ENCODE measurements around the gene ROS1. TPM values are rescaled to one million over a fixed set of nuclear protein-coding genes. Genes with fewer than 3 reads are reported as not detected.

ROS1 gene
- total RNA-seq, 1 donor from 2014 or later: not detected

DNA sequence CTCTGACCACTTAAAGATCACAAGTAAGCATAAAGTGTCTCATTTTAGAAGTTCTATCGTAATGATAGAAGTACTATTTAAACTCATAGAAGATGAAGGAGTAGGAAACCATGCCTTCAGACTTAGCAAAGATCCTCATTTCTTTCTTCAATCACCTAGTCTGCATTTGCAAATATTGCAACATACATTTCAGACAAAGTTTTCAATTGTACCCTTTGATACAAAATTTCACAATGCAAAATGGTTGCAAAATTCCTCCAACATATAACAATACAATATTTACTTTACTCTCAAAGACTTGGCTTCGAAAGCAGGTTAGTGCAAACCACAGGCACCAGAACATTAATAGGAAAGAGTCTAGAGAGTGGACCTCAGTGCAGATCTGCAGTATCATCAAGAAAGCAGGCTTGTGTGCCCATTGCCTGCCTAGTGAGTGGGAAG is 16.1 kb upstream of the ROS1 start:
- DNase-seq (ENCODE audit: low spot score): no peak

DNA sequence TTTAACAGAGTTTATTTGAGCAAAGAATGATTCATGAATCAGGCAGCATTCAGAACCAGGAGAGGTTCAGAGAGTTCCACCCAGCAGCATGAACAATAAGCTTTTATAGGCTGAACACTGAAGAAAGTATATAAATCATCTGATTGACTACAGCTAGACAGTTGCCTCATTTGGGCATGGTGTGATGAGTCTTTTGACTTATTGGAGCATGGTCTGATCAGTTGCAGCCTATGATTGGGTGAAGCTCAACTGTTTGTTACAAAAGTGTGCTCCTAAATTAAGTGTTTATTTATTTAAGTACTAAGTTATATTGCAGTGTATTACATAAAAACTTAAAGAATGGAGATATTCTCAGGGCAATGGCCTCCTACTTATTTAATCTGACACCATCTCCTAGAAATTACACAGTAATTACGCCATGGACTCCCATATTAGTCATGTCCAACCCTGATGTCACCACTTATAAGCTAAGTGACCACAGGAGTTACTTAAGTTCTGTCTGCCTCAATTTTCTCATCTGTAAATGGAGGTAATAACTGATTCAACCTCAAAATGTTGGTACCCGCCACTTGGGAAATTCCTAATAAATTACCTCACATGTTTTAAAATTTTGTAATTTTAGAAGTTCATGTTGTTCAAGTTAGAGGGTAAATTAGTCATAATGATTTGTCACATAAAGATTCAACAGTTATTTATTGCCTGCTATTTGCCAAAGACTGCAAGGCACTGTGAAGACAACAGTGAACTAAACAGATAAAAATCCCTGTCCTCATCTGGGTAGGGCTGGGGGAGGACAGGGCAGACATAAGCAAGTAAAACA is 15.2 kb upstream of the ROS1 start:
- DNase-seq (ENCODE audit: low spot score): no peak

DNA sequence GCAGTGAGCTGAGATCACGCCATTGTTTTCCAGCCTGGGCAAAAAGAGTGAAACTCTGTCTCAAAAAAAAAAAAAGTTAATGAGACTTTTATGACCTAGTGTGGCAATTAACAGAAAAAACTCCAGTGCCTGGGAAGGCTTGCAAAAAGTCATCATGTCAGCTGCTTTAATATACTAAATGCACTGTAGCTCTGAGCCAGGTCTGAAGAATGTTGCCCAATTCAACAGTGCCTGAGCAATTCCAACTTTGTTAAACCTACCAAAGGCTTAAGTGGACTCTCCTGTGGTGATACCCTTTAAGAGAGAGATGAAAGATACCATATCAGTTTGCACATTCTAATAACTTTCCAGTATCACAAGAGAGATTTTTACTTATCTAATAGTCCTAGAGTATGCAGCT is 6.5 kb upstream of the ROS1 start:
- DNase-seq (ENCODE audit: low spot score): no peak

DNA sequence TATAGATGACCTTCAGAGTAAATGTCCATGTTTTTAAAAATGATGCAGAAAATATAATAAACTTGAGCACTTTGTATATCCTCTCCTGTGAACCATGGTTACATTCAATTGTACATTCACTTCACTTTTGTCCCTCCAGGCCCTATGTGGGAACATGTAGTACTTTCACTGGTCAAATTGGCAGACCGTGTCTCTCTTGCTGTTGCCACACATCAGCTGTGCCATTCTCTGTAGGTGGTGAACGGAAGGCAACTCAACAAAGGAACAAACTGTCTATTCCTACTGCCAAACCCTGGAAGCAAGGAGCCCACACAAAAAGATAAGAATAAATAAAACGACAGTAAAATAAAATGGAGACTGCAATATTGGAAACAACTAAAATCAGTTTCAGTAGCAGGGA is 2.0 kb downstream of the ROS1 start:
- no peak for DNase-seq (ENCODE audit: low spot score)

DNA sequence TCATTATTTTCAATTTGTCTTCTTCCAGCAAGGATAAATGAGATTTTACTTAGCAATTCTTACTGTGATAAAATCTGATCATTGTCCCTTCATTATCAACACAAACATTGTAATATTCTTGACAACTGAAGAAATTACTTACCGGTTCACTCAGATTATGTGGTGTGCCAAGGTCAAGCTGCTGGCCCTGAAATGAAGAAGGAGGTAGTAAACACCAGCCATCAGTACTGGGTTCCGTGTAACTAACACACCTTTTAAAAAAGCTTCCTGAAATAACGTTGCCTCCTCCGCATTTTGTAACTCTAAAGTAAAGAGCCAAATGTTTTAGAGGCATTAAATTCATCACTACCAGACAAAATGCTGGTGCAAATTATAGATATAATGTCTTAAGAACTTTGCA is 7.4 kb downstream of the ROS1 start:
- no peak for DNase-seq (ENCODE audit: low spot score)

GRCh38 chr6:117417851-117418250 is 7.9 kb downstream of the ROS1 start:
- DNase-seq (ENCODE audit: low spot score): no peak

DNA sequence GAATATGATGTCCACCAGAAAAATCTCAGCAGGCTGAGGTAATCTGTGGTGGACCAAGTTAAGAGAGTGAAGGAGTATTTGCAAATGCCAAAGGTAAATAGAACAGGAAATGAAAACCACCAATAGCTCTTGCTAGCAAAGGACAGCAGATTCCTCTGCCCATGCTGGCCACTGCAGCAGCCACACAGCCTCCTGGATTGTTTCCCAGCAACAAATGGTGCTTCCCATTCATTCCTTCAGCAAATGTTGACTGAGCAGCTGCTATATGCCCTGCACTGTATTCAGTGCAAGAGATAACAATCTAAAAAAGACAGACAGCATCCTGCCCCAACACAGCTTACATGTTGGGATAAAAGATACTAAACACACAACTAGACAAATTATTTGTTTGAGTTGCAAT is 11.0 kb downstream of the ROS1 start:
- no peak for DNase-seq (ENCODE audit: low spot score)

GRCh38 chr6:117411474-117411873 is 14.3 kb downstream of the ROS1 start:
- no peak for DNase-seq (ENCODE audit: low spot score)

- DNase-seq (ENCODE audit: low spot score): no peak
Measured at GRCh38 chr6:117409863-117410262, 15.9 kb downstream of the ROS1 start.

GRCh38 chr6:117409420-117409819 is 16.3 kb downstream of the ROS1 start:
- no peak for DNase-seq (ENCODE audit: low spot score)

GRCh38 chr6:117404548-117404947 is 21.2 kb downstream of the ROS1 start:
- no peak for DNase-seq (ENCODE audit: low spot score)

- no peak for DNase-seq (ENCODE audit: low spot score)
Measured at GRCh38 chr6:117401799-117402198, 23.9 kb downstream of the ROS1 start.

DNA sequence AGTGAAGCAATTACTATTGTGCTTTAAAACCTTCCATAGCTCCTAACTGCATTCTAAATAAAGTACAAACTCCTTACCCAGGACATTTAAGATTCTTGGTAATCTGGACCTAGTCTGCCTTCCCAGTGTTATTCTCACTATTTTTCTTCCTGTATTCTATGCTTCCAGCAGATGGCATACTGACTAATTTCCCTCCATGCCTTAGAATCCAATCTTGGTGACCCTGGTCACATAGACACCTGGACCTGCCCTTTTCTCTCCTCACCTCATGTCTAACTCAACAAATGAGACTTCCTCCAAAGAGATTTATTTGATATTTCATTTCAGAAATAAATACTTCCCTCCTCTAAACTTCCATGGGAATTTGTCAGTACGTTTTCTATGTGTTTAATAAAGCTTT is 25.8 kb downstream of the ROS1 start:
- DNase-seq (ENCODE audit: low spot score): no peak

DNA sequence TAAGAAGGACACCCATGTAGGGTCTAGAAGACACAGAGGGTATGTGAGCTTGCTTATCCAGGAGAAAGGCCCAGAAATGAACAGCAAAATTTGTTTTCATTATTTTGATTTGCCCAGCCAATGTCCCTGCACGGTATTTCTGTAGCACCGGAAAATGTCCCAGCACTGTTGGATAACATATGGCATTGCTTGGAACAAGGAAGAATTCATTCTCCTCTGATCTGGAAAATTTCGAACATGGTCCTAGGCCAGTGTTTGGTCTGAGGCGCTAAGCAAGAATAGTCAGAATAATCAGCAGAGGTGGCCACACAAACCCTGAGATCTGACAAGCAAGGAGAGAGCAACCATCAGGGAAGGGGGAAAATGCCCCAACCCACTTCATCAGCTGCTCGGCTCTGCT is 26.6 kb downstream of the ROS1 start:
- no peak for DNase-seq (ENCODE audit: low spot score)

GRCh38 chr6:117397536-117398227 is 28.1 kb downstream of the ROS1 start:
- DNase-seq (ENCODE audit: low spot score): no peak

GRCh38 chr6:117396228-117396627 is 29.5 kb downstream of the ROS1 start:
- DNase-seq (ENCODE audit: low spot score): no peak

- no peak for DNase-seq (ENCODE audit: low spot score)
Measured at GRCh38 chr6:117395164-117395563, 30.6 kb downstream of the ROS1 start.

DNA sequence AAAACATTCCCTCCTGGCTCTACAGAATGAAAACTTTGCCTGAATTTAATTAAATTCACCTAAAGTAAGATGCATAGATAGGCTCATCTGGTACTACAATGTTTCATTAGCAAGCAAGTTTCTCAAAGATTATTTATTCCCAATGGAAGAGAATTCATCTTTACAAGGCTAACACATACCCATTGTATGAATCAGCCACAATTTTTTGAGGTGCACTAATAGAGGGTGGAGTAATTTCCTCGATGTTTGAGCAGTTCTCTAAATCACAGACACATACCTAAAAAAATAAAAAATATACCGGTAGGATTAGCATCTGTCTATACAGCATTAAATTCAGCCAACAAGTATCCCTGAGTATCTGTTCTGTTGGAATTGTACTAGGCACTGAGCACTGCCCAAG is 32.7 kb downstream of the ROS1 start:
- DNase-seq (ENCODE audit: low spot score): no peak

DNA sequence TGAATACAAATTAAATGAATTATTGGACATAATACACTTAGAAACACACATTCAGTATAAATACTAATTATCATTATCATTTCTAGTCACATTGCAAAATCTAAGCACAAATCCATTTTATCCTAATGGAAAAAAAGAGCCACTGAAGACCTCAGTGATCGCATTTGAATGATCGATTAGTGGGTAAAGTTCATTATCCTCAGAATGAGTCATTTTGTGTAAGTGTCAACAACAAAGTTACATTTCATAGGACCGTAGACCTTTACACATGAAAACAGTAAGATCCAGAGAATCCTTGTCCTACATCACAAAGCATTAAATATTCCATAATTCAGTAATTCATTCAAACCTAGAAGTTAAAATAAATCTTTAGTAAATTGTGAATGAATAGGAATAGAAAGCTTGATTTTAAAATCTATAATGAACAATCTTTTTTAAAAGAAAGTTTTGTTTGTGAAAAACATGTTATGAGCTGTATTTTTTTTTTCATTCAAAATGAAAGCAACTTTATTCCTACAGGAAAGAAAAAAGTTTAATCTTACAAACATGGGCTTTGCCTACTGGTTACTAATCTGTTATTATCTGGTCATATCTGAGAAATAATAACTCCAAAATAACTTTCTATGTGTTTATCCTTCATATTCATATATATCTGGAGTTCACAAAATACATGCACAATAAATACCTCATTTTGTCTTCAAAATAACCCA is 33.7 kb downstream of the ROS1 start:
- DNase-seq (ENCODE audit: low spot score): no peak

DNA sequence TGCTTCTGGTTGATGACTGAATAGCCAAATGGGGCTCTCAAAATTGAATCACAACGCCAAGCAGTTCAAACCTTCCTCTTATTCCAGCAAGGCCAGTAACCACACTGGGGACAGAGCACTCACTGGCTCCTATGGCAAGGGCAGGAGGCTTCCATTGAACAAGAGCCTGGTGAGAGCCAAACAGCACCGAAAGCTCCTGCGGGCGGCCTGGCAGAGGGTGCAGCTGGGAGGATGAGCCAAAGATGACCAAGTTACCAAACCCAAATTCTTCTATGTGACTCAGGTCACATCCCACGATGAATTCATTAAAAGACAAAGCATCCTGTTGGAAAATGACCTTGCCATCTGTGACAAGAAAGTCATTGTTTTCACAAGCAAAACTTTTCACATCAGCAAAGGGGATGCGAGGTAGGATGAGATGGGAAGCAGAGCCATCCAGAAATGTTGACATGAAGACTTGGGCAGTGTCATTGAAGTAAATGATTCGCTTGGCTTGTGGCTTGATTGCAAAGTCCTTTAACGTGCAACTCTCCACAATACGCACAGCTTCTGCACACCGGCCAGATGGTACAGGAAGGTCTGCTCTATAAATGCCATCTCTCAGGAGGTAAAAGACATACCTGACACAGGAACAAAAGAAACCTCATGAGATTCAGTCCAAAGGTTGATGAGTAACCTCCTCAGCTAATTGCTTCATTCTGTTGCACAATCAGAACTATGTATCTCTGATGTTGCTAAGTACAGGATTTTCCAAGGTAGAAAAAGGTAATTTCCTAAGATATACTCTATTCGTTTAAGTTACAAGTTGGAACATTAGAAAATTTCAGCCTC is 36.3 kb downstream of the ROS1 start:
- DNase-seq (ENCODE audit: low spot score): no peak

DNA sequence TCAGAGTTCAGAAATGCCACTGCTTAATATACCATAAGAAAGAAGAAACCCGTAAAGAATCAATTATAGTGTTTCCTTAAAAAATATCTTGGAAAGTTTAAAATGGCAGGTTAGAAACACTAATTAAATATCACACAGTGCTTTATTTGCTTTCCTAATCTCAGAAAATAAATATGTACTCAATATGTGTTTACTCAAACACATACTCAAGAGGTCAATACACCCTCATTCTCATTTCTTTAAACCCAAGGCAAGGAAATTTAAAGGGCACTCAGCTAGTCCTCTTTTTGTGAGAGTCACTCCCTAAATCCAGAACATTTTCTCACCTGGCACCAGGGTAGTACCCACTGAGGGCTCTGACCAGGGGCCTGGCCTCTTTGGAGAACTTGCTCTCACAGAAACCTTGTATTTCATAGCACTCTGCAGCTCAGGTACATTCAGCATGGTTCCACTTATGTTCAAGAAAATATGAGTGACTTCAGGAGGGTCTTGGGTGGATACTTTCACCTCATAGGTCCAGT is 38.2 kb downstream of the ROS1 start:
- DNase-seq (ENCODE audit: low spot score): no peak
